ENCODE data around the gene IZUMO4.

GRCh38 chr19:2132191-2132590 lies 35.5 kb downstream of the IZUMO4 start:
- TF ChIP-seq GATA2 (IDR thresholded peaks at IDR 0.05; ENCODE audit: low read depth, low read length) (no peak), GATA3 (IDR thresholded peaks at IDR 0.05; ENCODE audit: low read depth, low read length) (no peak)

Measured in SH-SY5Y (cell line).